Measurements from ENCODE around the gene TMEM178B.

DNA sequence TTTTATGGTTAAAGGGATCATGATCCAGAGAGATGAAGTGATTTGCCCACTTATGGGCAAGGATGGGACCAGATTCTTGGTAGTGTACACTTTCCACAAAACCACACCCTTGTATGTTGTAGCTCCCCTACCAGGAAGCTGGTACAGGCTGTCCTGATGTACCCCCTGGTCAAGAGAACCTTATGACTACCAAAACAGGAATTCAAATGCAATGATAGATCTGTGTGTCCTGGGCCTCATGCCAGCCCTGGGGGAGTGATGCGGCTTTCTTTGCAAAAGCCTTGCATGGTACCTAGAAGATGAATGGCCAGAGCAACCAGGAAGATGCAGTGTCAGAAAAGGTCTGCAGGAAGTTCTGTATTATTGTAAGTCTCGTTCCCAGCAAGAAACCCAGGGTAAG is 382.4 kb downstream of the TMEM178B start:
- TF ChIP-seq SUZ12 (IDR thresholded peaks at IDR 0.05; ENCODE audit: extremely low read depth, insufficient read depth, insufficient read length) (no peak), YY1 (IDR thresholded peaks at IDR 0.05; ENCODE audit: insufficient read depth, insufficient read length) (no peak), ZNF274 (IDR thresholded peaks at IDR 0.05; ENCODE audit: low read depth, low read length) (no peak)

Measured in NT2/D1 (cell line).